Measurements from ENCODE around the gene KIAA0586. TPM values are rescaled to one million over a fixed set of nuclear protein-coding genes. Genes with fewer than 3 reads are reported as not detected.

KIAA0586 gene
- total RNA-seq, 1 experiment from 2014 or later, result 13.5 TPM

- H3K36me3 Mint-ChIP-seq (ENCODE audit: insufficient read depth, unreplicated experiment), result no peaks in the 10 kb centered on the region
- no peaks in the 10 kb centered on the region for H3K27me3 Mint-ChIP-seq (ENCODE audit: insufficient read depth, unreplicated experiment)
- DNase-seq, result no peak
- no peaks in the 10 kb centered on the region for H3K36me3 ChIP-seq (ENCODE audit: control insufficient read depth, insufficient read depth, low read length)
- no peaks in the 10 kb centered on the region for H3K27me3 ChIP-seq (replicated peaks; ENCODE audit: control insufficient read depth, insufficient read depth, low read length)
- H3K27ac Mint-ChIP-seq (ENCODE audit: unreplicated experiment), result no peak overlapping the region
- H3K4me1 ChIP-seq, result no peaks in the 10 kb centered on the region
- ChIA-PET POLR2A (no interaction called here), CTCF (no interaction called here)
- intact Hi-C loops (cut with micrococcal nuclease; ENCODE audit: unreplicated experiment), result no loop called here
- BruUV-seq (replicated peaks), result no TSS peak
- H3K4me1 Mint-ChIP-seq (ENCODE audit: low read depth, unreplicated experiment), result no peaks in the 10 kb centered on the region
- no peak overlapping the region for H3K4me3 Mint-ChIP-seq (ENCODE audit: unreplicated experiment)
- no peaks in the 10 kb centered on the region for H3K9me3 ChIP-seq
- no peak overlapping the region for H3K4me3 ChIP-seq (ENCODE audit: low read depth, low read length)
- H3K9me3 Mint-ChIP-seq (ENCODE audit: unreplicated experiment), result no peaks in the 10 kb centered on the region
- no peak for TF ChIP-seq CTCF (IDR thresholded peaks at IDR 0.05; ENCODE audit: insufficient read depth in 1 of 2, low read depth in 1 of 2, low read length in 1 of 2, severe bottlenecking in 1 of 2, unreplicated experiment in 1 of 2)
Measured at GRCh38 chr14:58491593-58491992, 64.1 kb downstream of the KIAA0586 start.

- TF ChIP-seq CTCF (IDR thresholded peaks at IDR 0.05; ENCODE audit: insufficient read depth in 1 of 2, low read depth in 1 of 2, low read length in 1 of 2, severe bottlenecking in 1 of 2, unreplicated experiment in 1 of 2), result no peak
- no peaks in the 10 kb centered on the region for H3K27me3 ChIP-seq (replicated peaks; ENCODE audit: control insufficient read depth, insufficient read depth, low read length)
- no peaks in the 10 kb centered on the region for H3K9me3 Mint-ChIP-seq (ENCODE audit: unreplicated experiment)
- no peaks in the 10 kb centered on the region for H3K36me3 ChIP-seq (ENCODE audit: control insufficient read depth, insufficient read depth, low read length)
- BruUV-seq (replicated peaks), result no TSS peak
- H3K4me1 ChIP-seq, result no peaks in the 10 kb centered on the region
- DNase-seq, result no peak
- H3K36me3 Mint-ChIP-seq (ENCODE audit: insufficient read depth, unreplicated experiment), result no peaks in the 10 kb centered on the region
- H3K4me3 ChIP-seq (ENCODE audit: low read depth, low read length), result no peak overlapping the region
- intact Hi-C loops (cut with micrococcal nuclease; ENCODE audit: unreplicated experiment), result no loop called here
- no peaks in the 10 kb centered on the region for H3K4me1 Mint-ChIP-seq (ENCODE audit: low read depth, unreplicated experiment)
- no peak overlapping the region for H3K27ac Mint-ChIP-seq (ENCODE audit: unreplicated experiment)
- H3K9me3 ChIP-seq, result no peaks in the 10 kb centered on the region
- ChIA-PET CTCF (no interaction called here), POLR2A (no interaction called here)
- no peaks in the 10 kb centered on the region for H3K27me3 Mint-ChIP-seq (ENCODE audit: insufficient read depth, unreplicated experiment)
- H3K4me3 Mint-ChIP-seq (ENCODE audit: unreplicated experiment), result no peak overlapping the region
Measured at GRCh38 chr14:58492044-58492443, 64.5 kb downstream of the KIAA0586 start.

GRCh38 chr14:58501214-58501816 lies 73.8 kb downstream of the KIAA0586 start:
- TF ChIP-seq CTCF (IDR thresholded peaks at IDR 0.05; ENCODE audit: insufficient read depth in 1 of 2, low read depth in 1 of 2, low read length in 1 of 2, severe bottlenecking in 1 of 2, unreplicated experiment in 1 of 2), result peak; percentile 80 to 82
- intact Hi-C loops (cut with micrococcal nuclease; ENCODE audit: unreplicated experiment), result loop anchor here (1.0 to 2.0 kb wide), 4 partner anchors 73 to 623 kb away; partner anchors contain the start of gene DACT1
- Histone ChIP-seq H3K4me1 (no peaks in the 10 kb centered on the region), H3K4me3 (ENCODE audit: low read depth, low read length) (no peak overlapping the region), H3K27me3 (replicated peaks; ENCODE audit: control insufficient read depth, insufficient read depth, low read length) (no peaks in the 10 kb centered on the region), H3K36me3 (ENCODE audit: control insufficient read depth, insufficient read depth, low read length) (no peaks in the 10 kb centered on the region), H3K9me3 (no peaks in the 10 kb centered on the region)
- POLR2A ChIA-PET, result no interaction called here
- Mint-ChIP-seq H3K27ac (ENCODE audit: unreplicated experiment) (no peak overlapping the region), H3K9me3 (ENCODE audit: unreplicated experiment) (no peaks in the 10 kb centered on the region), H3K4me3 (ENCODE audit: unreplicated experiment) (no peak overlapping the region), H3K36me3 (ENCODE audit: insufficient read depth, unreplicated experiment) (peaks cover 5% of the 10 kb centered on the region), H3K4me1 (ENCODE audit: low read depth, unreplicated experiment) (no peaks in the 10 kb centered on the region), H3K27me3 (ENCODE audit: insufficient read depth, unreplicated experiment) (no peaks in the 10 kb centered on the region)
- DNase-seq, result peak in 1 of 2 experiments; percentile 41
- CTCF ChIA-PET, result interaction anchor here (0.6 to 1.6 kb wide), 20 partner anchors 8 to 620 kb away, joined by 3 to 18 read pairs (median 4); partner anchors contain the start of gene DACT1
- no TSS peak for BruUV-seq (replicated peaks)
